WERI-Rb-1 (cell line): Measurements from ENCODE around the gene CTTNBP2.

Source experiments
- DNase-seq: peaks from one replicate; pipeline ENCODE4 v3.0.0-alpha.2; 2020
- H3K27ac ChIP-seq: fragments of 250-450 bp; sonication (Bioruptor Pico); 2 replicates; pipeline ENCODE4 v1.5.1; 2020; ENCODE audit warnings: mild to moderate bottlenecking, moderate library complexity
- H3K27me3 ChIP-seq: fragments of 250-450 bp; sonication (Bioruptor Pico); 2 replicates; pipeline ENCODE4 v1.5.1; 2021; ENCODE audit warnings: mild to moderate bottlenecking, low read depth, moderate library complexity; ENCODE audit not compliant: insufficient read depth, severe bottlenecking
- H3K36me3 ChIP-seq: fragments of 250-450 bp; sonication (Bioruptor Pico); 2 replicates; pipeline ENCODE4 v1.5.1; 2020; ENCODE audit warnings: mild to moderate bottlenecking, moderate library complexity
- H3K4me3 ChIP-seq: 2 replicates; pipeline ENCODE4 v1.5.1; 2011; ENCODE audit warnings: low read depth, mild to moderate bottlenecking, control low read depth, low read length
- H3K9me3 ChIP-seq: fragments of 250-450 bp; sonication (Bioruptor Pico); 2 replicates; pipeline ENCODE4 v1.5.1; 2021; ENCODE audit warnings: mild to moderate bottlenecking, moderate library complexity; ENCODE audit not compliant: severe bottlenecking
- CTCF ChIP-seq: IDR thresholded peaks from 2 replicates; pipeline ENCODE4 v1.5.1; 2011; ENCODE audit warnings: low read depth, mild to moderate bottlenecking, control low read depth, inconsistent platforms, low read length

Gene CTTNBP2

GRCh38 chr7:117682681-117683385 lies 190.4 kb downstream of the CTTNBP2 start:
- Histone ChIP-seq H3K4me3 (no peak overlapping the region), H3K9me3 (no peaks in the 10 kb centered on the region), H3K36me3 (no peaks in the 10 kb centered on the region), H3K27ac (no peak overlapping the region), H3K27me3 (peaks cover 61% of the 10 kb centered on the region)
- no peak for TF ChIP-seq CTCF
- DNase-seq = no peak

GRCh38 chr7:117679120-117679519 lies 194.1 kb downstream of the CTTNBP2 start:
- Histone ChIP-seq H3K27ac (no peak overlapping the region), H3K9me3 (no peaks in the 10 kb centered on the region), H3K4me3 (no peak overlapping the region), H3K27me3 (peaks cover 64% of the 10 kb centered on the region), H3K36me3 (no peaks in the 10 kb centered on the region)
- TF ChIP-seq CTCF = no peak
- DNase-seq = no peak

DNA sequence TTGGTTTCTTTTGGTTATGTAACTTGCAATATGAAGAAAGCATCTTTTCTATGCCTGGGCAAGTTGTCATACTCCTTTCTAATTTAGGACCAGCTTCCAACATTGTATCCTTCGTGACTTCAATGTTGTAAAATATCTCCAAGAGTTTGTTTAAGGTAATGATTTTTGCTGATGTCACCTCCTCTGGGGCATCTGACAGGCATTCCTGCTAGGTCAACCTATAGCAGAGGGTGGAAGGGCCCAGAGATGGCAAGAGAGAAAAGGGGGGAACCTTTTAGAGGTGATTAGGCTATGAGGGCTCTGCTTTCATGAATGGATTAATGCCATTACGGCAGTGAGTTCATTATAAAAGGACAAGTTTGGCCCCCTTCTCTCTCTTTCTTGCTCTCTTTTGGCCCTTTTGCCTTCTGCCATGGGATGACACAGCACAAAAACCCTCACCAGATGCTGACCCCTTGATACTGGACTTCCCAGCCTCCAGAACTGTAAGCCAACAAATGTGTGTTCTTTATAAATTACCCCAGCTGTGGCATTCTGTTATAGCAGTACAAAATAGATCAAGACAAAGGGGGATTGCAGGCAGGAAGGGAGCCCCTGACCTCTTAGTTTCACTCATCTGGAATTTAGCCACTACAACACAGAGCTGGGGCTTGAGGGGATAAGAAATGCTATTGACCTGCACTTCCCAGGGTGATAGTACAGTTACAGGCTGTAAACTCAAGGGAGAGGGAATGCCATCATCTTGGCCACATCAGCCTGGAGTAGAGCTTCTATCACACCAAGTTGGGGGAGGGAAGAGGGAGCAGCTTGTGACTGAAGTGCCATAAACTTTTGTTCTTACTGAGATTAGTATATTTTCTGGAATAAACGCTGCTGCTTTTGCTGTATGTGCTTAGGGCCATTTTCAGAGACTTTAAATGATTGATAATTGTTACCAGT lies 197.5 kb downstream of the CTTNBP2 start:
- Histone ChIP-seq H3K4me3 (no peak overlapping the region), H3K36me3 (no peaks in the 10 kb centered on the region), H3K27ac (no peak overlapping the region), H3K27me3 (peaks cover 45% of the 10 kb centered on the region), H3K9me3 (no peaks in the 10 kb centered on the region)
- no peak for DNase-seq
- no peak for TF ChIP-seq CTCF

DNA sequence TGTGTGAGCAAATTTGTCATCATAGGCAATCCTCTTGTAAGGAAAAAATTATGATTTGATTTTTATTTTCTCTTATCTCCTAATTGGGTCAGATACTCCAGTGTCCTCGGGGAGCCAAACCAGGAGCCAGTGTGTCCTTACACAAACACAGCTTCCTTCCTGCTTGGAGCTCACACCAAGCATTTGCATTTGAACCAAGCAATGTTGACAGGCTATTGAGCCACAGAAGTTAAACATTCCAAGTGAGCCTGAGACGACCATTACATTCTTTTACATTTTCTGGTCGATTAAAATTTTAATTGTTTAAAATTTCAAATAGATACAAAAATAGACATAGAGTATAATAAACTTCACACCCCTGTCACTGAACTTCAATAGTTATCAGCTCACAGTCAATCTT lies 198.6 kb downstream of the CTTNBP2 start:
- no peak for DNase-seq
- Histone ChIP-seq H3K4me3 (no peak overlapping the region), H3K27me3 (peaks cover 44% of the 10 kb centered on the region), H3K27ac (no peak overlapping the region), H3K36me3 (no peaks in the 10 kb centered on the region), H3K9me3 (no peaks in the 10 kb centered on the region)
- no peak for TF ChIP-seq CTCF

GRCh38 chr7:117673839-117674238 lies 199.4 kb downstream of the CTTNBP2 start:
- H3K27ac ChIP-seq = no peak overlapping the region
- no peak for DNase-seq
- no peak overlapping the region for H3K4me3 ChIP-seq
- H3K27me3 ChIP-seq = peaks cover 46% of the 10 kb centered on the region
- no peaks in the 10 kb centered on the region for H3K9me3 ChIP-seq
- no peaks in the 10 kb centered on the region for H3K36me3 ChIP-seq
- TF ChIP-seq CTCF = no peak
